Right atrium auricular region (tissue), 2 donors: ENCODE measurements around the gene YTHDF1. TPM values are rescaled to one million over a fixed set of nuclear protein-coding genes. Genes with fewer than 3 reads are reported as not detected.
"Not testable (repeated sequence)": the region's sequence is repeated elsewhere in the genome, so short reads cannot be mapped to it uniquely, and the experiment has no call there.

Experiments used
- DNase-seq: peaks from one replicate; pipeline ENCODE4 v3.0.0-alpha.2; 2019; ENCODE audit warnings: low spot score
- H3K27ac ChIP-seq, 2 donors: fragments of 200-600 bp; sonication (generic); 1 replicate in 1 of 2; 2 replicates in 1 of 2; pipeline ENCODE4 v1.5.1; 2016 to 2019
- H3K27me3 ChIP-seq, 2 donors: fragments of 200-600 bp; sonication (generic); one replicate each; pipeline versions ENCODE4 v1.5.1 to v1.6.0; 2017 to 2019
- H3K36me3 ChIP-seq: fragments of 200-600 bp; sonication (generic); one replicate; pipeline ENCODE4 v1.5.1; 2016
- H3K4me1 ChIP-seq, 2 donors: fragments of 200-600 bp; sonication (generic); one replicate each; pipeline versions ENCODE4 v1.5.1 to v1.6.0; 2017 to 2019
- H3K4me3 ChIP-seq, 2 donors: fragments of 200-600 bp; sonication (generic); 1 replicate in 1 of 2; 2 replicates in 1 of 2; pipeline ENCODE4 v1.5.1; 2017 to 2019; ENCODE audit warnings: mild to moderate bottlenecking in 1 of 2, moderate library complexity in 1 of 2
- H3K9me3 ChIP-seq, 2 donors: fragments of 200-600 bp; sonication (generic); one replicate each; pipeline ENCODE4 v1.5.1; 2019
- total RNA-seq, 2 donors: library from RNA; depleted of rRNA; stranded (reverse); fragments of >200 nt; gene quantifications; one replicate each; pipeline ENCODE4 v1.1.0, GENCODE V29; 2016
- TF ChIP-seq, protein P1 (sequence below), 2 donors: fragments of 200-600 bp; sonication (generic); IDR thresholded peaks; one replicate each; pipeline ENCODE4 v1.5.1; 2019; ENCODE audit warnings: antibody characterized with exemption in 2 of 2

The YTHDF1 gene
- total RNA-seq, 2 donors from 2014 or later, result 15.7 to 26.1 TPM

DNA sequence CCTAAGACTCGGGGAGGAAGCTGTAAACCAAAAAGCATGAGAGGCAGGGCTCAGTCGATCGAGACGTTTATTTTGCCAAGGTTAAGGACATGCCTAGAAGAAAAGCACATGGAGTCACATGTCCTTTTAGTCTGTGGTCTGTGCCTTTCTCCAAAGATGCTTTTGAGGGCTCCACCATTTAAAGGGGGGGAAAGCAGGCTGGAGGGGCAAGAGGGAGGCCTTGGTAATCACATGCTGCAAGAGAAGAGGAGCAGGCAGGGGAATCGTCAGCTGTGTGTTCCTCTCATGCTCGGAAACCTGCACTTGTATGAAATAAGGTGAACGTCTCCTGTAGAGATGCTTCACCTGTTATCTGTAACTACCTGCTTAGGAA is 9.1 kb upstream of the YTHDF1 start:
- H3K9me3 ChIP-seq, result no peaks in the 10 kb centered on the region
- TF ChIP-seq, protein P1, sequence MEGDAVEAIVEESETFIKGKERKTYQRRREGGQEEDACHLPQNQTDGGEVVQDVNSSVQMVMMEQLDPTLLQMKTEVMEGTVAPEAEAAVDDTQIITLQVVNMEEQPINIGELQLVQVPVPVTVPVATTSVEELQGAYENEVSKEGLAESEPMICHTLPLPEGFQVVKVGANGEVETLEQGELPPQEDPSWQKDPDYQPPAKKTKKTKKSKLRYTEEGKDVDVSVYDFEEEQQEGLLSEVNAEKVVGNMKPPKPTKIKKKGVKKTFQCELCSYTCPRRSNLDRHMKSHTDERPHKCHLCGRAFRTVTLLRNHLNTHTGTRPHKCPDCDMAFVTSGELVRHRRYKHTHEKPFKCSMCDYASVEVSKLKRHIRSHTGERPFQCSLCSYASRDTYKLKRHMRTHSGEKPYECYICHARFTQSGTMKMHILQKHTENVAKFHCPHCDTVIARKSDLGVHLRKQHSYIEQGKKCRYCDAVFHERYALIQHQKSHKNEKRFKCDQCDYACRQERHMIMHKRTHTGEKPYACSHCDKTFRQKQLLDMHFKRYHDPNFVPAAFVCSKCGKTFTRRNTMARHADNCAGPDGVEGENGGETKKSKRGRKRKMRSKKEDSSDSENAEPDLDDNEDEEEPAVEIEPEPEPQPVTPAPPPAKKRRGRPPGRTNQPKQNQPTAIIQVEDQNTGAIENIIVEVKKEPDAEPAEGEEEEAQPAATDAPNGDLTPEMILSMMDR (IDR thresholded peaks at IDR 0.05), result no peak

DNA sequence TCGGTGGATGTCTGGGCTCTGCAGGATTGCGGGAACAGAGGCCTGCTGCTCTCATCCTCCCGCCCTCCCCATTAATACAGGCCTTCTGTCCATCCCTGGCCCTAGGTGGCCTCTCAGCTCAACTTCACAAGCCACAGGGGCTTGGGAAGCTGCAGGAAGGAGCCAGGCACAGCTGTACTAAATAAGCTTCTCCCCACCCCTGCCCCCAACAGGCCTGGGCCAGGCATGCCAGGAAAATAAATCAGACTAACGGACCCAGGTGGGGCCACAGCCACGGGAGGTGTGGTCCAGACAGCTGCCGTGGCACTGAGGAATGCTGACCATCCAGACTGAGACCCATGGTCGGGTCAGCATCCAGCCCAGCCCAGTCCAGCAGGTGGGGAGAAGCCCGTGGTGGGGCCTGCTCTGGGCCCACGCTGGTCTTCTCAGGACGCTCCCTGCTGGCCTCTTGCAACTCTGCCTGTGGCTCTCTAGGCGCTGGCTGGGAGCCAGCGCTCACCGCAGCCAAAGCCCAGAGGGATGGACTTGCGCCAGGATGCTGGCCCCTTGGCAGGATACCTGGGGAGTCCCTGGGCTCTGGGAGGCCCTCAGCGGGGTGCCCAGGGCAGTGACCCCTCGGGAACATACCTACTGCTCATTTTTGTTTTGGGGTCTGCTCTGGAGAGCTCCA is 8.6 kb upstream of the YTHDF1 start:
- Histone ChIP-seq H3K4me1 (peaks cover 0 to 6% of the 10 kb centered on the region in 2 donors), H3K4me3 (no peak overlapping the region), H3K9me3 (no peaks in the 10 kb centered on the region), H3K27me3 (no peaks in the 10 kb centered on the region), H3K36me3 (no peaks in the 10 kb centered on the region), H3K27ac (no peak overlapping the region)
- no peak for DNase-seq
- TF ChIP-seq, protein P1 (IDR thresholded peaks at IDR 0.05), result no peak

More for the DNA sequence above, 9.1 kb upstream of the YTHDF1 start:
- no peak overlapping the region for H3K27ac ChIP-seq
- no peak for DNase-seq
- H3K36me3 ChIP-seq, result no peaks in the 10 kb centered on the region
- H3K27me3 ChIP-seq, result no peaks in the 10 kb centered on the region
- no peak overlapping the region for H3K4me3 ChIP-seq
- peaks cover 0 to 6% of the 10 kb centered on the region in 2 donors for H3K4me1 ChIP-seq

DNA sequence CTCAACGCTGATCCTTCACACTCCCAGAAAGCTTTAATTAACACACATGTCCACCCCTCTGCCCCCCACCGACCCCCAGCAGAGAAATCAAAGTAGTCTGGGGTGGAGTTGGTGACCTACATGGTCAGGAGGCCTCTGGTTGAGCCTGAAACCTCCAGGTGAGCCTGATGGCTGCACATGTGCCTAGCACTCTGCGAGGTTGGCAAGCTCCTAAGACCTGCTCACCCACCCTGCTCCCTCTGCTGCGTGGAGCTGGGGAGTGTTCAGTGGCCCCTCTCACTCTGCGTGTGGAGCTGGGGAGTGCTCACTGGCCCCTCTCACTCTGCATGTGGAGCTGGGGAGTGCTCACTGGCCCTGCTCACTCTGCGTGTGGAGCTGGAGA is 7.9 kb upstream of the YTHDF1 start:
- DNase-seq, result no peak
- TF ChIP-seq, protein P1 (IDR thresholded peaks at IDR 0.05), result no peak
- H3K36me3 ChIP-seq, result no peaks in the 10 kb centered on the region

DNA sequence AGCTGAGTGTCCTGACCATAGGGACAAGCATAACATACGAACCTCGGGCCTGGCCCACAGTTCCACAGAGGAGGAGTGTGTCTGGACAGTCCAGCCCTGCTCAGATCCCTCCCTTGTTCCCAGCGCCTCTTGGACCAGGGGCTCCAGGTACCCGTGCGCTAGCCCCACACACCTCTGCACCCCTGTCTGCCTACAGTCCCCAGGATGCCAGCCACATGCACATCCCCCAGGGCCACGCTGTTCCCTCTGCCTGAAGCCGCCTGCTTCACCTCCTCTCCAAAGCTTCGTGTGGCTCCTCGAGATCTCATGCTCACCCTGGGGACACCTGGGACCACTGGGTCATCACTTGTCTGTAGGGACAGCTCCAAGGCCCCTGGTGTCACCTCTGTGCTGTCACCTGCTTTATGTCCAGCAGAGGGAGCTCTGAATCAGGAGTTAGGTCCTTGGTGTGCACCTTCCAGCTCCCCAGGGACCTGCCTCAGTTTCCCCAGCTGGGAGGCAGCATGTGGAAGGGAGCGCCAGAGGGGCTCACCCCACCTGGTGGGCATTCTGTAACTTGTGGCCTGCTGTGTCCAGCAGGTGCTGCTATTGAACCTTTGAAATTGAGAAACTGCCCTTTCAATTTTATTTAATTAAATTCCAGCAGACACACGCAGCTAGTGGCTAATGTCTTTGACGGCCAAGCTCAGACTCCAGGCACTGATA is 7.3 kb upstream of the YTHDF1 start:
- no peak for DNase-seq
- no peak overlapping the region for H3K27ac ChIP-seq
- H3K4me3 ChIP-seq, result no peak overlapping the region
- H3K9me3 ChIP-seq, result no peaks in the 10 kb centered on the region
- peaks cover 0 to 6% of the 10 kb centered on the region in 2 donors for H3K4me1 ChIP-seq
- TF ChIP-seq, protein P1 (IDR thresholded peaks at IDR 0.05), result peak; percentile 50 to 66
- no peaks in the 10 kb centered on the region for H3K27me3 ChIP-seq
- no peaks in the 10 kb centered on the region for H3K36me3 ChIP-seq

More for the DNA sequence above, 7.9 kb upstream of the YTHDF1 start:
- no peaks in the 10 kb centered on the region for H3K9me3 ChIP-seq
- peaks cover 0 to 6% of the 10 kb centered on the region in 2 donors for H3K4me1 ChIP-seq
- H3K27ac ChIP-seq, result no peak overlapping the region
- H3K27me3 ChIP-seq, result no peaks in the 10 kb centered on the region
- H3K4me3 ChIP-seq, result no peak overlapping the region

DNA sequence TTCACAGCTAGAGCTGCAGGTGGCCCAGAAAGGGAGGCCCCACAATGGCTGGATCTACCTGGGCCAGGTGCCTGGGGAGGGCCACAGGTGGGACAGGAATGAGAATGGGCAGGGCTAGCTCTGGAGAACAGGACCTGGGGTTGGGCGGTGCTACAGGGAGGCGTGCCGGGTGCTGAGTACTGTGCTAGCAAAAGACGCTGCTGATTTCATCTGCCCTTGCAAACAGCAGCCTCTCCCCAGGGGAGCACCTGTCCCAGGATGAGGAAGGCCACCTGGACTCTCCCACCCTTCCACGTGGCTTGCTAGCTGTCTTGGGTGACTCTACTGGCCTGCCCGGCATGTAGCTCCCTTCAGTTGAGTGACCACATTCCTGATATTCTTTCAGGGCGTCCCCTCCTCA is 6.6 kb upstream of the YTHDF1 start:
- no peak overlapping the region for H3K4me3 ChIP-seq

DNA sequence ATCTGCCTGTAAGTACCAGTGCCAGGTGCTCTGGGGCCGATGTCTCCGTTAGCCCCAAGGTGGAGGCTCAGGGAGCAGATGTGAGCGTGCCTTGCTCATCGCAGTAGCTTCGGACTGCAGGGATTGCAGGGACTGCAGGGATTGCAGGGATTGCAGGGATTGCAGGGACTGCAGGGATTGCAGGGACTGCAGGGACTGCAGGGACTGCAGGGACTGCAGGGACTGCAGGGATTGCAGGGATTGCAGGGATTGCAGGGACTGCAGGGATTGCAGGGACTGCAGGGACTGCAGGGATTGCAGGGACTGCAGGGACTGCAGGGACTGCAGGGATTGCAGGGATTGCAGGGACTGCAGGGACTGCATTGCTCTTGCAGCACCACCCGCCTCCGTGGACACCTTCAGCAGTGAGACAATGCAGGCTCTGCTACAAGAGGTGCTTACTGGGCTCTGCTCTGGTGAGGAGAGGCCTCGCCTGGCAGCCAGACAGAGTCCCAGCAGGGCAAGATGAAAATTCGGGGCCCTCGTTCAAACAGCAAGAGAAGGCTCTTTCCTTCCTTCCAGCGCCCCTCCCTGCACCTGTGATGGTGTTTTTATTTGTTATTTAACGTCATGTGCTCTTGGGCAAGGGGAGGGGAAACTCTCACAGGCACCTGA is 5.6 kb upstream of the YTHDF1 start:
- DNase-seq, H3K36me3 ChIP-seq, H3K27me3 ChIP-seq, H3K27ac ChIP-seq, H3K4me3 ChIP-seq, H3K4me1 ChIP-seq, H3K9me3 ChIP-seq: not testable (repeated sequence)

More for the DNA sequence above, 6.6 kb upstream of the YTHDF1 start:
- TF ChIP-seq, protein P1 (IDR thresholded peaks at IDR 0.05), result no peak
- peaks cover 0 to 6% of the 10 kb centered on the region in 2 donors for H3K4me1 ChIP-seq
- no peak overlapping the region for H3K27ac ChIP-seq
- no peaks in the 10 kb centered on the region for H3K27me3 ChIP-seq
- H3K9me3 ChIP-seq, result no peaks in the 10 kb centered on the region
- DNase-seq, result no peak
- no peaks in the 10 kb centered on the region for H3K36me3 ChIP-seq
